Peyer's patch (tissue), 4 donors: ENCODE results near the gene RESF1. TPM values are rescaled to one million over a fixed set of nuclear protein-coding genes. Genes with fewer than 3 reads are reported as not detected.
A peak's percentile ranks its signal among the peaks of the same experiment; 100 is the strongest.

Source experiments
- DNase-seq, 3 donors: peaks; one replicate each; pipeline ENCODE4 v3.0.0-alpha.2; 2017 to 2019
- H3K27ac ChIP-seq, 4 donors: fragments of 200-600 bp; sonication (generic); one replicate each; pipeline ENCODE4 v1.5.1; 2016 to 2019
- H3K27me3 ChIP-seq, 2 donors: fragments of 200-600 bp; sonication (generic); one replicate each; pipeline ENCODE4 v1.5.1; 2019
- H3K36me3 ChIP-seq, 3 donors: fragments of 200-600 bp; sonication (generic); one replicate each; pipeline ENCODE4 v1.5.1; 2016 to 2019
- H3K4me1 ChIP-seq, 4 donors: fragments of 200-600 bp; sonication (generic); one replicate each; pipeline ENCODE4 v1.5.1; 2016 to 2019
- H3K4me3 ChIP-seq, 4 donors: fragments of 200-600 bp; sonication (generic); 1 replicate in 3 of 4; 2 replicates in 1 of 4; pipeline ENCODE4 v1.5.1; 2016 to 2019; ENCODE audit warnings: mild to moderate bottlenecking in 1 of 4
- H3K9me3 ChIP-seq, 4 donors: fragments of 200-600 bp; sonication (generic); one replicate each; pipeline ENCODE4 v1.5.1; 2016 to 2019; ENCODE audit warnings: mild to moderate bottlenecking in 1 of 4
- CTCF ChIP-seq, 6 experiments: fragments of 450-650 bp in 4 of 6; fragments of 200-600 bp in 2 of 6; sonication (generic) in 1 of 6; IDR thresholded peaks; one replicate each; pipeline ENCODE4 v1.5.1; 2017 to 2019; ENCODE audit warnings: antibody characterized with exemption in 6 of 6, mild to moderate bottlenecking in 3 of 6, moderate library complexity in 1 of 6
- POLR2A ChIP-seq, 2 donors: fragments of 450-650 bp; IDR thresholded peaks; one replicate each; pipeline ENCODE4 v1.5.1; 2017; ENCODE audit warnings: antibody characterized with exemption in 2 of 2, mild to moderate bottlenecking in 2 of 2, moderate library complexity in 2 of 2
- total RNA-seq, 4 donors: library from RNA; depleted of rRNA; stranded (reverse); fragments of >200 nt; gene quantifications; one replicate each; pipeline ENCODE4 v1.1.0, GENCODE V29; 2016

The RESF1 gene
- total RNA-seq, 4 donors from 2014 or later, result 91.8 to 287 (median 137) TPM

GRCh38 chr12:31923063-31923412 is 36.2 kb upstream of the RESF1 start:
- no peak for DNase-seq
- no peak for TF ChIP-seq POLR2A (IDR thresholded peaks at IDR 0.05)
- Histone ChIP-seq H3K36me3 (no peaks in the 10 kb centered on the region), H3K9me3 (peaks cover 0 to 21% (median 7%) of the 10 kb centered on the region in 4 donors), H3K4me3 (no peak overlapping the region), H3K4me1 (no peaks in the 10 kb centered on the region), H3K27me3 (no peaks in the 10 kb centered on the region), H3K27ac (no peak overlapping the region)

DNA sequence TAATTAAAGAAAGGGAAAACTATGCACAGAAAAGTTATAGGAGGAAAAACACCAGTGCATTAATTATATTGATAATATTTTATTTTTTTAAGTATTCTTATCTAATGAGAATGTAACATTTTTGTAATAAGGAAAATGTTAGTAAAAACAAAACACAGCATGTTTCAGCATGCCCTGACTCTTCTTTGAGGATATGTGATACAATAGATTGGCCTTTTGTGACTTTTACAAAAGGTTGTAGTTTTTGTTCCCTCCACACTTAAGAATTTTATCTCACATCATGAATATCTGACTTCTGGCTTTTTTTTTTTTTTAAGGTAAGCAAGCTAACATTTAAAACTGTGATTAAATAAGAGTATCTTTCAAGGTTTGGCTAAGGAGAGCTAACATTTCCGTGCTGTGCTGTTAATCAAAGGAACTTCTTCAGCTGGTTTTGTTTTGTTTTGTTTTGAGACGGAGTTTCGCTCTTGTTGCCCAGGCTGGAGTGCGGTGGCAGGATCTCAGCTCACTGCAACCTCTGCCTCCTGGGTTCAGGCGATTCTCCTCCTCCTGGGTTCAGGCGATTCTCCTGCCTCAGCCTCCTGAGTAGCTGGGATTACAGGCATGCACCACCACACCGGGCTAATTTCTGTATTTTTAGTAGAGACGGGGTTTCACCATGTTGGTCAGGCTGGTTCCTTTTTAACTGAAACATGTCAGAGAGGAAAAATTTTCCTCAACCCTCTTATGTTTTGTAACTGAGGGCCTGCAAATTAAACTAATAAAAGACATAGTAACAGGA is 30.8 kb upstream of the RESF1 start:
- Histone ChIP-seq H3K27me3 (no peaks in the 10 kb centered on the region), H3K4me1 (no peaks in the 10 kb centered on the region), H3K36me3 (no peaks in the 10 kb centered on the region), H3K9me3 (peaks cover 0 to 3% (median 1%) of the 10 kb centered on the region in 4 donors), H3K4me3 (no peak overlapping the region), H3K27ac (peak overlapping the region in 3 of 4 donors; percentile 56 to 73 (median 60))
- no peak for DNase-seq
- TF ChIP-seq CTCF (IDR thresholded peaks at IDR 0.05), result no peak
- TF ChIP-seq POLR2A (IDR thresholded peaks at IDR 0.05), result no peak

- TF ChIP-seq POLR2A (IDR thresholded peaks at IDR 0.05) (no peak), CTCF (IDR thresholded peaks at IDR 0.05) (no peak)
- peak overlapping the region in 3 of 4 donors; percentile 38 to 73 (median 56) for H3K27ac ChIP-seq
- no peak for DNase-seq
Measured at GRCh38 chr12:31929027-31929526, 30.1 kb upstream of the RESF1 start.

DNA sequence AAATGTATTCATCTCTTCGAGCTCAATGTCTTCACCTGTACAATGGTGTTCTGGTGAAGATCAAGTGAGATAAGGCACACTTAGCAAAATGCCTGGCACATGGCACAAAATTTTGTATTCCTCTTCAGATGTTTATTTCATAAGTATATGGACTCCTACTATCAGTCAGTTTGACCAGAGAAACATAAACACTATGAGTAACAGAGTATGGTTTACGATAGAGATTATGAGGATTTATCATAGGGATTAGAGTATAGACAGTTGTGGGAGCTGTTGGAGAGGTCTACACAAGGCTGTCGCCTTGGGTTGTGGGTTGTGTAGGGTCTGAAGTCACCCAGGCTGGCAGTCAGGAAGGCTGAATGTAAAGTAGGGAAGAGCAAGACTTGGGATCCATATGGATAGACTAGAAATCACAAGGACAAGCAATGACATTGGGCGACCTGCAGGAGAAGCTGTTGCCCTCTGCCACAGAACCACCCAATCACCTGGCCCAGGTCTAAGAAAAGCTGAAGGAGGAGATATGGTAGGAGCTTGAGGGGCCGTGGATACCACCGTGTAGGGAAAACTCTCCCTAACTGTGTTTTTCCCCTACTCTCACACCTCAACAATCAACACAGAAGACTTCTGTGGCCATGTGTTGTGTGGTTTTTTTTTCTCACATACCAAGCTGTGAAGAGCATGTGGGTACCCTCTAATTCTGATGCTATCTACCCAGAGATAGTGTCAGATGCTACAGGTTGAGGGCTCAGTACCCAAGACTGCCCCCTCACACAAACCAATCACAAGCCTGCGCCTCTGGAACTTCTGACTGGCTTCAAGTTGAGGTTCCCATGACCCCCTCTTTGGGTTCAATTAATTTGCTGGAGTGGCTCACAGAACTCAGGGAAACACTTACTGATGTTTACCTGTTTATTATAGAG is 27.2 kb upstream of the RESF1 start:
- Histone ChIP-seq H3K9me3 (no peaks in the 10 kb centered on the region), H3K27ac (no peak overlapping the region), H3K27me3 (no peaks in the 10 kb centered on the region), H3K36me3 (no peaks in the 10 kb centered on the region), H3K4me3 (no peak overlapping the region), H3K4me1 (no peaks in the 10 kb centered on the region)
- no peak for TF ChIP-seq CTCF (IDR thresholded peaks at IDR 0.05)
- TF ChIP-seq POLR2A (IDR thresholded peaks at IDR 0.05), result no peak
- no peak for DNase-seq

More at GRCh38 chr12:31929027-31929526, 30.1 kb upstream of the RESF1 start:
- Histone ChIP-seq H3K27me3 (no peaks in the 10 kb centered on the region), H3K36me3 (no peaks in the 10 kb centered on the region), H3K4me1 (no peaks in the 10 kb centered on the region), H3K4me3 (no peak overlapping the region), H3K9me3 (no peaks in the 10 kb centered on the region)

DNA sequence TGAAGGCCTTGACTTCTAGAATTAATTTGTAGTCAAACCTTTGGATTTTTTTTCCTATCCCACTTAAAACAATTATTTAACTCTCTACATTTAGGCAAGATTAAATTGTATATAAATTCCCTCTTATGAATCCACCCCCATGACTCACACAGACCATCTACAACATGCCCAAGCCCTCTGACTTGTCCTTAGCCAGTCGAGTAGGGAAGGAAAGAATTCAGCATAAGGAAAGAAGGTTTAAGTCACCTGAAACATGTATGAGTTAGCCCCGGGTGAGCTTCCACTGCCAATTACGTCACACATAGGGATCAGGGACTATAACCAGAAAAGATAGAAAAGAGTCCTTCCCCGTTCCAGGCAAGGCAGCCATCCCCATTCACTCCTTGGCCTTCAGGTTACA is 14.9 kb upstream of the RESF1 start:
- no peaks in the 10 kb centered on the region for H3K36me3 ChIP-seq
- TF ChIP-seq POLR2A (IDR thresholded peaks at IDR 0.05), result no peak
- no peak for TF ChIP-seq CTCF (IDR thresholded peaks at IDR 0.05)
- no peak for DNase-seq
- no peaks in the 10 kb centered on the region for H3K27me3 ChIP-seq
- peaks cover 0 to 7% (median 1%) of the 10 kb centered on the region in 4 donors for H3K9me3 ChIP-seq
- H3K4me1 ChIP-seq, result no peaks in the 10 kb centered on the region
- H3K27ac ChIP-seq, result no peak overlapping the region
- H3K4me3 ChIP-seq, result no peak overlapping the region
